PFSK-1 (cell line): ENCODE data around the gene VAV3.

Experiments used
- FOXP2 ChIP-seq: optimal IDR thresholded peaks from 2 replicates; pipeline ENCODE3; 2011; ENCODE audit warnings: borderline replicate concordance, control low read depth, inconsistent platforms; ENCODE audit not compliant: insufficient read depth; ENCODE audit errors: extremely low read length, extremely low read depth
- POLR2AphosphoS5 ChIP-seq: IDR thresholded peaks from 2 replicates; pipeline ENCODE4 v1.6.1; 2012; ENCODE audit warnings: low read depth, mild to moderate bottlenecking, control low read depth, low read length, moderate library complexity
- REST ChIP-seq, 2 experiments: IDR thresholded peaks; 2 replicates each; pipeline versions ENCODE4 v1.6.1 to v1.8.0; 2011 to 2012; ENCODE audit warnings: low read depth in 2 of 2, low read length in 2 of 2, control low read depth in 1 of 2, inconsistent platforms in 1 of 2, mild to moderate bottlenecking in 1 of 2, moderate library complexity in 1 of 2; ENCODE audit not compliant: insufficient read depth in 1 of 2
- SIN3A ChIP-seq: IDR thresholded peaks from 2 replicates; pipeline ENCODE4 v1.6.1; 2012; ENCODE audit warnings: mild to moderate bottlenecking, low read length, moderate library complexity, borderline replicate concordance; ENCODE audit not compliant: insufficient read depth
- TAF1 ChIP-seq: IDR thresholded peaks from 2 replicates; pipeline ENCODE4 v1.6.1; 2012; ENCODE audit warnings: low read length, control low read depth, borderline replicate concordance; ENCODE audit not compliant: insufficient read depth

GRCh38 chr1:107807855-107808254 lies 157.1 kb downstream of the VAV3 start:
- TF ChIP-seq REST (IDR thresholded peaks at IDR 0.05; ENCODE audit: insufficient read depth in 1 of 2, low read depth in 2 of 2, low read length in 2 of 2) (no peak), POLR2AphosphoS5 (no peak), SIN3A (no peak), TAF1 (no peak), FOXP2 (no peak)
